Spleen (tissue), 11 donors: ENCODE measurements around the gene NKX2-4. TPM values are rescaled to one million over a fixed set of nuclear protein-coding genes. Genes with fewer than 3 reads are reported as not detected.

Experiments
- DNase-seq: peaks from one replicate; pipeline ENCODE4 v3.0.0-alpha.2; 2020
- H3K27ac ChIP-seq, 8 donors: fragments of 200-600 bp; sonication (generic) in 7 of 8; 1 replicate in 4 of 8; 2 replicates in 4 of 8; pipeline versions ENCODE4 v1.5.0 to v1.8.0; 2016 to 2021; ENCODE audit warnings: inconsistent platforms in 4 of 8, mild to moderate bottlenecking in 4 of 8, moderate library complexity in 1 of 8
- H3K27me3 ChIP-seq, 7 donors: fragments of 200-600 bp; sonication (generic) in 6 of 7; replicated peaks in 1 of 7; 1 replicate in 4 of 7; 2 replicates in 3 of 7; pipeline versions ENCODE4 v1.5.0 to v1.8.0; 2016 to 2021; ENCODE audit warnings: inconsistent platforms in 3 of 7, mild to moderate bottlenecking in 1 of 7
- H3K36me3 ChIP-seq, 6 donors: fragments of 200-600 bp; sonication (generic) in 5 of 6; 1 replicate in 4 of 6; 2 replicates in 2 of 6; pipeline versions ENCODE4 v1.5.0 to v1.8.0; 2016 to 2021; ENCODE audit warnings: inconsistent platforms in 2 of 6
- H3K4me1 ChIP-seq, 6 donors: fragments of 200-600 bp; sonication (generic) in 5 of 6; 1 replicate in 3 of 6; 2 replicates in 3 of 6; pipeline versions ENCODE4 v1.5.0 to v1.8.0; 2016 to 2021; ENCODE audit warnings: inconsistent platforms in 3 of 6
- H3K4me3 ChIP-seq, 8 donors: fragments of 200-600 bp; sonication (generic) in 7 of 8; 1 replicate in 4 of 8; 2 replicates in 4 of 8; pipeline versions ENCODE4 v1.5.0 to v1.8.0; 2016 to 2021; ENCODE audit warnings: inconsistent platforms in 4 of 8, mild to moderate bottlenecking in 4 of 8, moderate library complexity in 2 of 8
- H3K9me3 ChIP-seq, 8 donors: fragments of 200-600 bp; sonication (generic) in 7 of 8; 1 replicate in 4 of 8; 2 replicates in 4 of 8; pipeline versions ENCODE4 v1.5.0 to v1.8.0; 2016 to 2021; ENCODE audit warnings: inconsistent platforms in 4 of 8
- CTCF ChIP-seq, 11 experiments: fragments of 200-600 bp in 7 of 11; fragments of 450-650 bp in 4 of 11; sonication (generic) in 4 of 11; IDR thresholded peaks in 8 of 11; conservative IDR thresholded peaks in 3 of 11; 1 replicate in 7 of 11; 2 replicates in 4 of 11; pipeline versions ENCODE4 v1.4.0 to v1.8.0; 2016 to 2021; ENCODE audit warnings: antibody characterized with exemption in 11 of 11, inconsistent platforms in 4 of 11, mild to moderate bottlenecking in 1 of 11
- POLR2A ChIP-seq, 3 donors: fragments of 450-650 bp; IDR thresholded peaks; one replicate each; pipeline ENCODE4 v1.5.1; 2017; ENCODE audit warnings: antibody characterized with exemption in 3 of 3, mild to moderate bottlenecking in 1 of 3
- POLR2AphosphoS5 ChIP-seq, 3 donors: sonication (generic); formaldehyde crosslinking; IDR thresholded peaks; one replicate each; pipeline ENCODE4 v1.5.1; 2017; ENCODE audit warnings: antibody characterized with exemption in 3 of 3
- WGBS, 5 donors: extraction: QIAGEN DNeasy Blood & Tissue Kit in 3 of 5; methylation state at CpG; one replicate each; pipeline versions ENCODE4 v1.1.5 to v1.1.7; 2013 to 2018; 5-methylcytosine and 5-hydroxymethylcytosine counted together
- intact Hi-C: fragments of 100-400 bp; cut with DNase I; formaldehyde crosslinking; loops from one replicate; pipeline ENCODE4 v1.15.0; 2023; ENCODE audit warnings: low total_unique reads
- polyA plus RNA-seq, 3 donors: library from polyadenylated mRNA; stranded (reverse); fragments of 200-250 nt; gene quantifications; one replicate each; pipeline ENCODE4 v1.2.1, GENCODE V29; 2013
- total RNA-seq, 7 donors: library from RNA; depleted of rRNA in 3 of 7; stranded (reverse); fragments of >200 nt in 3 of 7; fragmentation: NEBNext Ultra II Directional in 4 of 7; extraction: Animal tissue kit (Norgen Biotek cat#: 25700) in 4 of 7; gene quantifications; one replicate each; pipeline versions ENCODE4 v1.1.0 to v1.2.1, GENCODE V29; 2016 to 2021
- donor health status: healthy with polysubstance abuse.
- donor health status: DM: no; HTN: no; CAD: no; lungs with moderate emphysema.
- donor health status: DM: no; HTN: no; CAD: no.
- donor health status: Bipolar disorder and iron deficiency.
- donor health status: healthy.
- donor health status: DM: no; HTN: no; CAD: no.
- donor health status: DM: yes; HTN: yes; CAD: no.

The NKX2-4 gene
- total and polyA plus RNA-seq, 10 donors: not detected

GRCh38 chr20:21411725-21412124, 14.4 kb upstream of the NKX2-4 start:
- Histone ChIP-seq H3K36me3 (no peaks in the 10 kb centered on the region), H3K4me3 (no peak overlapping the region), H3K27me3 (peaks cover 0 to 62% (median 6%) of the 10 kb centered on the region in 7 donors), H3K9me3 (peaks cover 0 to 25% (median 15%) of the 10 kb centered on the region in 8 donors), H3K27ac (no peak overlapping the region), H3K4me1 (no peaks in the 10 kb centered on the region)
- TF ChIP-seq POLR2AphosphoS5 (IDR thresholded peaks at IDR 0.05) (no peak), POLR2A (IDR thresholded peaks at IDR 0.05) (no peak), CTCF (IDR thresholded peaks at IDR 0.05 in 8 of 11, conservative IDR thresholded peaks at IDR 0.05 in 3 of 11) (no peak)
- intact Hi-C loops: no loop called here
- no peak for DNase-seq

- intact Hi-C loops: no loop called here
- DNase-seq: no peak
- Histone ChIP-seq H3K36me3 (no peaks in the 10 kb centered on the region), H3K27ac (no peak overlapping the region), H3K4me3 (no peak overlapping the region), H3K27me3 (peaks cover 7 to 100% (median 83%) of the 10 kb centered on the region in 7 donors), H3K9me3 (no peaks in the 10 kb centered on the region), H3K4me1 (peaks cover 0 to 28% (median 20%) of the 10 kb centered on the region in 6 donors)
- TF ChIP-seq CTCF (IDR thresholded peaks at IDR 0.05 in 8 of 11, conservative IDR thresholded peaks at IDR 0.05 in 3 of 11) (no peak), POLR2A (IDR thresholded peaks at IDR 0.05) (no peak), POLR2AphosphoS5 (IDR thresholded peaks at IDR 0.05) (no peak)
- 18 to 37% (median 26%) methylated on average over 5 of the region's 5 CpGs for WGBS, 5 donors
Measured at GRCh38 chr20:21399005-21399475, 1.7 kb upstream of the NKX2-4 start.

GRCh38 chr20:21398109-21399004, 1.0 kb upstream of the NKX2-4 start:
- Histone ChIP-seq H3K4me3 (no peak overlapping the region), H3K36me3 (no peaks in the 10 kb centered on the region), H3K27me3 (peaks cover 7 to 100% (median 89%) of the 10 kb centered on the region in 7 donors), H3K9me3 (no peaks in the 10 kb centered on the region), H3K4me1 (peaks cover 0 to 28% (median 20%) of the 10 kb centered on the region in 6 donors), H3K27ac (no peak overlapping the region)
- TF ChIP-seq POLR2AphosphoS5 (IDR thresholded peaks at IDR 0.05): no peak
- 18 to 31% (median 23%) methylated on average over 10 of the region's 10 CpGs for WGBS, 5 donors
- no peak for DNase-seq
- intact Hi-C loops: no loop called here

DNA sequence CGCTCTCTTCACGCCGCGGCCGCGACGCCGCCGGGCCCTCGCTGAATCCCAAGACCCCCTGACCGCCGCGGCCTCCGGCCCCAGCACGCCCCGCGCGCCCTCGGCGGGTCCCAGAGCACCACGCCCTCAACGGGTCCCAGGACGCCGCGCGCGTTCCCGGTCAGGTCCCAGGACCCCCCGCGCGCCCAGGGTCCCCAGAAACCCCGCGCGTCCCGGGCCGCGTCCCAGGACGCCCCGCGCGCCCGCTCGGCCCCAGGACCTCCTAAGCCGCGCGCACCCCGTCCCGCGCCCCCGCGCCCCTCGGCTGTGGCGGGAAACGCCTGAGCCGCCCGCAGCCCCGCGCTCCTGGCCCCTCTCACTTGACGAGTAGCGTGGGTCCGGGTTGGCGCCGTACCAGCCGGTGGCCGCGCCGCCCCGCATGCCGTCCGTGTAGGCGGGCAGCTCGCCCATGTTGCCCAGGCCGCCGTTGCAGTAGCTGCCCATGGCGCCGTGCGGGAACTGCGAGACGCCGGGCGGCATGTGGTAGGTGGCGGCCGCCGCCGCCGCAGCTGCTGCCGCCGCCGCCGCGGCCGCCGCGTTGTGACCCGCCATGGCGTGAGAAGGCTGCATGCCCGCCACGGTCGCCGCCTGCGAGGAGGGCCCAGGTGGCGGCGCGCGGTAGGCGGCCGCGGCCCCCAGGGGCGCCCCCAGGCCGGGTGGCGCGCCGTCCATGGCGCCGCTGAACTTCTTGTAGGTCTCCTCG, 556 bp downstream of the NKX2-4 start:
- 2 to 7% (median 5%) methylated on average over 31 to 116 of the region's 116 CpGs for WGBS, 5 donors
- intact Hi-C loops: no loop called here
- Histone ChIP-seq H3K4me1 (peaks cover 0 to 42% (median 22%) of the 10 kb centered on the region in 6 donors), H3K27me3 (peaks cover 7 to 100% (median 98%) of the 10 kb centered on the region in 7 donors), H3K9me3 (no peaks in the 10 kb centered on the region), H3K27ac (no peak overlapping the region), H3K36me3 (no peaks in the 10 kb centered on the region), H3K4me3 (peak overlapping the region in 7 of 8 donors; percentile 17 to 55 (median 25))
- DNase-seq: no peak
- no peak for TF ChIP-seq CTCF (IDR thresholded peaks at IDR 0.05 in 8 of 11, conservative IDR thresholded peaks at IDR 0.05 in 3 of 11)
- peak in 1 of 3 donors; percentile 10 for TF ChIP-seq POLR2AphosphoS5 (IDR thresholded peaks at IDR 0.05)
